Neural cell (in vitro differentiated cells): ENCODE data around the gene DNAI1. TPM values are rescaled to one million over a fixed set of nuclear protein-coding genes. Genes with fewer than 3 reads are reported as not detected.

Source experiments
- H2AFZ ChIP-seq: fragments of 200-600, 300-800 bp; sonication (generic), shearing (Covaris generic); 2 replicates; pipeline ENCODE4 v1.6.0; 2014; ENCODE audit warnings: low read depth, mild to moderate bottlenecking, antibody characterized with exemption, low read length, moderate library complexity
- H3F3A ChIP-seq: fragments of 200-600 bp; shearing (Covaris generic); 2 replicates; pipeline ENCODE4 v1.6.1; 2016; ENCODE audit warnings: mild to moderate bottlenecking, moderate library complexity, mixed read lengths, antibody characterized with exemption, low read length; ENCODE audit not compliant: insufficient read depth, poor library complexity, severe bottlenecking
- H3K27ac ChIP-seq: fragments of 200-600, 300-800 bp; sonication (generic), shearing (Covaris generic); 2 replicates; pipeline ENCODE4 v1.5.1; 2014; ENCODE audit warnings: mild to moderate bottlenecking, low read length, moderate library complexity
- H3K27me3 ChIP-seq: fragments of 300-800, 200-600 bp; sonication (generic), shearing (Covaris generic); 2 replicates; pipeline ENCODE4 v1.6.0; 2014; ENCODE audit warnings: mild to moderate bottlenecking, low read depth, low read length, moderate library complexity; ENCODE audit not compliant: insufficient read depth
- H3K36me3 ChIP-seq: fragments of 300-800, 200-600 bp; sonication (generic), shearing (Covaris generic); 2 replicates; pipeline ENCODE4 v1.5.1; 2014; ENCODE audit warnings: mild to moderate bottlenecking, antibody characterized with exemption, low read length, moderate library complexity; ENCODE audit not compliant: insufficient read depth
- H3K4me2 ChIP-seq: fragments of 300-800, 200-600 bp; sonication (generic), shearing (Covaris generic); 2 replicates; pipeline ENCODE4 v1.6.0; 2014; ENCODE audit warnings: mild to moderate bottlenecking, low read length
- H3K4me3 ChIP-seq: fragments of 300-800, 200-600 bp; sonication (generic), shearing (Covaris generic); 2 replicates; pipeline ENCODE4 v1.5.1; 2014; ENCODE audit warnings: mild to moderate bottlenecking, low read length, moderate library complexity
- H3K79me2 ChIP-seq: fragments of 200-600 bp; shearing (Covaris generic); replicated peaks from 2 replicates; pipeline ENCODE4 v1.6.0; 2014; ENCODE audit warnings: mild to moderate bottlenecking, low read length, moderate library complexity; ENCODE audit not compliant: insufficient read depth
- H3K9ac ChIP-seq: fragments of 300-800, 200-600 bp; sonication (generic), shearing (Covaris generic); 2 replicates; pipeline ENCODE4 v1.6.1; 2016; ENCODE audit warnings: mild to moderate bottlenecking, low read length, mixed read lengths
- H3K9me2 ChIP-seq: fragments of 200-600 bp; shearing (Covaris generic); 2 replicates; pipeline ENCODE4 v1.6.1; 2016; ENCODE audit warnings: mild to moderate bottlenecking, low read length, mixed read lengths; ENCODE audit not compliant: insufficient read depth
- H3K9me3 ChIP-seq: fragments of 200-600, 300-800 bp; sonication (generic), shearing (Covaris generic); 2 replicates; pipeline ENCODE4 v1.6.1; 2016; ENCODE audit warnings: mild to moderate bottlenecking, mixed run types, low read length, moderate library complexity, mixed read lengths
- H4K20me1 ChIP-seq: fragments of 200-600 bp; shearing (Covaris generic); 2 replicates; pipeline ENCODE4 v1.6.1; 2016; ENCODE audit warnings: mild to moderate bottlenecking, mixed run types; ENCODE audit not compliant: insufficient read depth
- CTCF ChIP-seq: fragments of 450-650 bp; IDR thresholded peaks from 2 replicates; pipeline ENCODE4 v1.5.1; 2014; ENCODE audit warnings: antibody characterized with exemption, mild to moderate bottlenecking, moderate library complexity; ENCODE audit not compliant: poor library complexity, severe bottlenecking
- EP300 ChIP-seq: fragments of 450-650 bp; conservative IDR thresholded peaks from 2 replicates; pipeline ENCODE4 v1.6.1; 2014; ENCODE audit warnings: antibody characterized with exemption, mild to moderate bottlenecking, moderate library complexity; ENCODE audit not compliant: poor library complexity, severe bottlenecking
- EZH2 ChIP-seq: fragments of 200-600, 300-800 bp; shearing (Covaris generic), sonication (generic); IDR thresholded peaks from 2 replicates; pipeline ENCODE4 v1.6.1; 2014; ENCODE audit warnings: antibody characterized with exemption, low read length, borderline replicate concordance, mild to moderate bottlenecking; ENCODE audit not compliant: insufficient read depth, poor library complexity, severe bottlenecking
- MXI1 ChIP-seq: fragments of 450-650 bp; conservative IDR thresholded peaks from 2 replicates; pipeline ENCODE4 v1.6.1; 2014; ENCODE audit warnings: antibody characterized with exemption, mild to moderate bottlenecking; ENCODE audit not compliant: poor library complexity, severe bottlenecking
- POLR2AphosphoS5 ChIP-seq: IDR thresholded peaks from 2 replicates; pipeline ENCODE4 v1.6.1; 2012
- RAD21 ChIP-seq: fragments of 450-650 bp; conservative IDR thresholded peaks from 2 replicates; pipeline ENCODE4 v1.6.1; 2014; ENCODE audit warnings: antibody characterized with exemption, mild to moderate bottlenecking, moderate library complexity
- REST ChIP-seq: IDR thresholded peaks from 2 replicates; pipeline ENCODE4 v1.6.1; 2012; ENCODE audit warnings: borderline replicate concordance
- SMC3 ChIP-seq: fragments of 450-650 bp; conservative IDR thresholded peaks from 2 replicates; pipeline ENCODE4 v1.6.1; 2014; ENCODE audit warnings: antibody characterized with exemption, mild to moderate bottlenecking, moderate library complexity; ENCODE audit not compliant: poor library complexity
- TAF1 ChIP-seq: IDR thresholded peaks from 2 replicates; pipeline ENCODE4 v1.6.1; 2012; ENCODE audit warnings: low read depth
- polyA plus RNA-seq: library from polyadenylated mRNA; depleted of rRNA; stranded (reverse); fragments of >200 nt; gene quantifications from 2 replicates; pipeline ENCODE4 v1.2.3, GENCODE V29; 2014

Gene DNAI1
- polyA plus RNA-seq, 1 donor from 2014 or later = 0.99 TPM

- Histone ChIP-seq H3K27ac (no peak overlapping the region), H2AFZ (no peak overlapping the region), H3K4me3 (no peak overlapping the region), H3K27me3 (no peaks in the 10 kb centered on the region), H3K9me2 (no peaks in the 10 kb centered on the region), H3K9me3 (no peaks in the 10 kb centered on the region), H3K4me2 (no peak overlapping the region), H3F3A (no peaks in the 10 kb centered on the region), H3K79me2 (no peaks in the 10 kb centered on the region), H4K20me1 (no peaks in the 10 kb centered on the region), H3K36me3 (no peaks in the 10 kb centered on the region), H3K9ac (no peak overlapping the region)
- no peak for TF ChIP-seq REST
- TF ChIP-seq MXI1 = no peak
- no peak for TF ChIP-seq TAF1
- TF ChIP-seq POLR2AphosphoS5 = no peak
- no peak for TF ChIP-seq CTCF
- no peak for TF ChIP-seq RAD21
- no peak for TF ChIP-seq EP300
- TF ChIP-seq EZH2 = no peak
- no peak for TF ChIP-seq SMC3
Observed at GRCh38 chr9:34550016-34550680, 91.5 kb downstream of the DNAI1 start.

- Histone ChIP-seq H3K9me2 (no peaks in the 10 kb centered on the region), H3K36me3 (no peaks in the 10 kb centered on the region), H3K4me2 (no peak overlapping the region), H3K27ac (no peak overlapping the region), H4K20me1 (no peaks in the 10 kb centered on the region), H3K4me3 (no peak overlapping the region), H3K79me2 (no peaks in the 10 kb centered on the region), H2AFZ (no peak overlapping the region), H3K27me3 (no peaks in the 10 kb centered on the region), H3F3A (no peaks in the 10 kb centered on the region), H3K9me3 (no peaks in the 10 kb centered on the region), H3K9ac (no peak overlapping the region)
- TF ChIP-seq REST (no peak), RAD21 (no peak), SMC3 (no peak), POLR2AphosphoS5 (no peak), EP300 (no peak), TAF1 (no peak), CTCF (no peak), MXI1 (no peak), EZH2 (no peak)
Observed at GRCh38 chr9:34550681-34551270, 92.2 kb downstream of the DNAI1 start.
